Stimulated activated CD8-positive, alpha-beta memory T cell treated with anti-CD3 and anti-CD28 coated beads, Interleukin-12 subunit alpha, Interleukin-12 subunit beta, amount 100 ng/mL, for 1 hour (primary cell): ENCODE data around the gene DCTD.
"Not testable (repeated sequence)": the region's sequence is repeated elsewhere in the genome, so short reads cannot be mapped to it uniquely, and the experiment has no call there.

Experiments used
- DNase-seq: peaks from one replicate; pipeline ENCODE4 v3.0.0-alpha.2; 2020; ENCODE audit warnings: low read depth

The DCTD gene

GRCh38 chr4:182921608-182922007, 4.4 kb upstream of the DCTD start:
- DNase-seq, result no peak

DNA sequence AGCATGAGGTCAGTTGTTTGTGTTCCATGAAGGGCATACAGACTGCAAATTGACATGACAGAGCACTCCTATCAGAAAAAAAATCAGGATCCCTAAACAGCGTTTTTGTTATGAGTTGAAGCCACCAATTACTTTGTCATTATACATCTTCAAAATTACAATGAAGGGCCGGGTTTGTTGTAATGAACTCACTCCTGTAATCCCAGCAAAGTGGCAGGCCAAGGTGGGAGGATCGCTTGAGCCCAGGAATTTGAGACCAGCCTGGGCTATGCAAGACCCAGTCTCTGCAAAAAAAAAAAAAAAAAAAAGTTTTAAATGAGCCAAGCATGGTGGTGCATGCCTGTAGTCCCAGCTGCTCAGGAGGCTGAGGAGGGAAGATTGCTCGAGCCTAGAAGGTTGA, 3.5 kb upstream of the DCTD start:
- DNase-seq, result no peak

- DNase-seq, result no peak
Observed at GRCh38 chr4:182918791-182919302, 1.7 kb upstream of the DCTD start.

DNA sequence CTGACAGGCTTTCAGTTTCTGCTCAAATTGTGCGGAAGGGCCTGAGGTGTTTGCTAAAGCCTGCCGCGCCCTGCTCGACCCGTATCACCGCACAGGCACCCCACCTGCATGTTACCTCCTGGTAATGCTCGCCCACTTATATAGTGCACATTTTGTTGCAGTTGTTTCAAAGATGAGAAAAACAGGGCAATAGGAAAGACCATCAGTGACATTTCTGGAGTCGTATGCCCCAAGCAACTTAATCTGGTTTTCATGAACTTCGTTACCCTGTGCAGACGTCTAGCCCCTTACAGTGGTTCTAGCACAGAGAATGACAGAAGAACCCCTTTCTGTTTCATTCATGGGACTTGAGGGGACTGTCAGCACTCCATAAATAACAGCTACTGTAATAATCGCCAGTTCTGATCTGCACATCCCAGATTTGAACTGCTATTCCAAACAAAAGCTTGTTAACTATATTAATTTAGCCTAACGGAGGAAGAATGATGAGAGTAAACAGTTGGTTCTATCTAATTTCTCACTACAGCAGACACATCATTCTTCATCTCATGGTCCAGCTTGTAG, 940 bp upstream of the DCTD start:
- DNase-seq, result no peak

DNA sequence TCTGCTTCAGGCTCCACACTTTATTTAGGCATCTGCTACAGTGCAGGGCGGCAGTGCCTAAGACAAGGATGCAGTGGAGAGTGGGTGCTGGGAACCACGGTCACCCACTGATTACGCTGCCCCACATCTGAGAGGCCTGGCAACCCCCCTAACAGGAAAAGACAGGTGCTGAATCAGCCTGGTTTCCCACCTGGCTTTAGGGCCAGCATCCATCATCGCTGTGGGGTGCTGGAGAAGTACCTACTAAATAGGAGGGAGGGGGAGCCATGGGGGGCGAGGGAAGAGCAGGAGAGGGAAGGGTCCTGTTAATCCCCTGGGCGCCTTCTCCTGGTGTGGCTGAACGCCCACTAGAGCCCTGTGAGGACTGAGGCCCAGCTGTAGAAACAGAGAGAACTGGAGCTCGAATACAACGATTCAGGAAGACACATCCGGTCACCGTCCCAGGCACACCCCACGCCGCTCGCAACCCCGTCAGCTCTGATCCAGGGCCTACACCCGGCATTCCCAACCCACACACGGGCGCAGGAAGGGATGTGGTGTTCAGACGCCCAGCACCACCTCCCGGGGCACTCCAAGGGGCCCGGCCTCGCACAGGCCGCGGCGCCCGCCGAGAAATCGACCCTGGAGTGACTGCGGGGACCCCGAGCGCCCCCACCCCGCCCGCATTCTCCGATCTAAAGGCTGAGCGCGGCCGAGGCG, 554 bp downstream of the DCTD start:
- no peak for DNase-seq

GRCh38 chr4:182914357-182914756, 2.8 kb downstream of the DCTD start:
- DNase-seq, result no peak

GRCh38 chr4:182913621-182914020, 3.6 kb downstream of the DCTD start:
- DNase-seq, result no peak

DNA sequence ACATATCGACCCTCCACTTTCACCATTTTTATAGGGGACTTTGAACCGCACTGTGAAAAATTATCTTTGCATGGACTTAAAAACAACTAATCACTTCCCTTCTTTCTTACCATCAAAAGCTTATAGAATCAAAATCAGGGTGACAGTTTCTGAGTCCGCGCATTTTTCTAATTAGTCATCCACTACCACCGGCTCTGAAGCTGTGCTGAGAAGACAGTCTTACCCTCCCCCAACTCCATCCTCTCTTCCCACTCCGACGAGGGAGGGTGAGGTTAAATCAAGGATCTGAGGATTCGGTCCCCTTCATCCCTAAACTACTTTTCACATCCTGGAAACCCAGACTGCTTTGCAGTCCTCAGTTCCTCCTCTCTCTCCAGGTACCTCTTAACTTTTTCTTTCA, 4.2 kb downstream of the DCTD start:
- DNase-seq, result no peak

- no peak for DNase-seq
Observed at GRCh38 chr4:182908124-182908523, 9.1 kb downstream of the DCTD start.

- no peak for DNase-seq
Observed at GRCh38 chr4:182907396-182907795, 9.8 kb downstream of the DCTD start.

GRCh38 chr4:182906786-182907185, 10.4 kb downstream of the DCTD start:
- DNase-seq, result no peak

DNA sequence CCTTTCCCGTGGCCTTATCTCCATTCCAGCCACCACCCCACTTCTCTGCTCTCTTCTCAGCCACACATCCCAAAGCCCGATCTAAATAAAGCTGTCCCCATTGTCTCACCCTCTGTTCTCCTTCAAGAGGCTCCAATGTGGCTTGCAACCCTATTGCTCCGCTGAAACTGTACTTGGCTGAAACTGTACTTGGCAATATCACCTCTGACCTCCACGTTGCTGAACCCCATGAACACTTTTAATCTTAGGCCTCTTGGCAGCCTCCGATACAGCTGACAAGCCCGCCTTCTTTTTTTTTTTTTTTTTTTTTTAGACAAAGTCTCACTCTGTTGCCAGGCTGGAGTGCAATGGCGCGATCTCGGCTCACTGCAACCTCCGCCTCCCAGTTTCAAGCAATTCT, 12.1 kb downstream of the DCTD start:
- no peak for DNase-seq

GRCh38 chr4:182904211-182904761, 12.9 kb downstream of the DCTD start:
- no peak for DNase-seq

GRCh38 chr4:182903013-182903412, 14.2 kb downstream of the DCTD start:
- no peak for DNase-seq

DNA sequence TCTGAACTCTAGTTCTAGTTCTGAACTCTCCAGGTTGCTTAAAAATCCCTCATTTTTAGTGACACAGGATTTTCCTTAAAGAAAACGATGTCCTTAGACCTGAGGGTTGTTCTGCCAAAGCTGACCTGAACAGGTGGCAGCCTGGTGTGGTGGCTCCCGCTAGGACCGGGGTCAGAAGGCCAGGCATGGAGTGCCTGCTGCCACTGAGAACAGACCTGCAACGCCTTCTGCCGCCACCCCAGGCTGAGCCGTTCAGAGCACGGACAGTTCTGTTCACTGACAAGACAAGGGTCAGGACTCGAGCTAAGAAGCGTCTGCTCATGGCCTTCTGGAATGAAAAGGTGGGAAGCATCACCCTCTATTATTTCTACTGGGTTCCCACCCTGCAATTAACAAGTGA, 15.8 kb downstream of the DCTD start:
- DNase-seq, result no peak

- not testable (repeated sequence) for DNase-seq
Observed at GRCh38 chr4:182900021-182900420, 17.2 kb downstream of the DCTD start.

GRCh38 chr4:182898479-182898799, 18.7 kb downstream of the DCTD start:
- DNase-seq, result no peak

DNA sequence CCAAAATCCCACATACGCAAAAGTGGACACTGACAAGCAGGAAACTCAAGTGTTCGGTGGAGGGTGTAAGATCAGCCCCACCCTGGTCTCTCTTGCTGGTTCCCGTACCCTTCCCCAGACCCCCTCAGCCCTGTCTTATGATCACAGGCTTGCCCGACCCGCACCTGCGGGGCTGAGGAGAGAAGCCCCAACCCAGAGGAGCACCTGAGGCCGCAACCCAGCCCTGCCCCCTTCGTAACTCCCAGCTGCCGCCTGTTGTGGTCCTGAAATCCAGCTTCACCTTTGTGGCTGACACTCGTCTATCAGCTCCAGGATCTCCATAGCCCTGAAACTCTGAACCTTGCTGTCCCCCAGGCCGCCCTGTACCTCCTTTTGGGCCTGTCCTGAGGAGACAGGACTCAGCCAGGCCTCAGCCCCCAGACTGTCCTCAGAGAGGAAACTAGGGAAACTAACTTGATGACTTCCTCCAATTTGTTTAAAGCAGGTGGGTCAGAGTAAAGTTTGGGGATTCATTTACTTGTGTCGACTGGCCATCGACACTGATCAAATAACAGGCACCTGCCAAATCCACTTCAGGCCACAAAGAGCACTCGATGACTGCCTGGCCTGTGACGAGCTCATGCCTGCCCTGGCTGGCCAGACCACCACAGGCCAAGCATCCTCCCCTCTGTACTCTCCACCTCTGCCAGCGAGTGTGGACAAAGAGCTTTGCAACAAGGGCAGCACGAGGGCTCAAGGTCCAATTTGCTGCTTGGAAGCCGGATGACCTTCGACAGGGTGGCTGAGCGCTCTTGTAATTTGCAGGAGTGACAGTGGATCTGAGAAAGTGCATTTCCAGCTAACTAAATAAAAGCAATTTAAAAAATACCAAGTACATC, 19.3 kb downstream of the DCTD start:
- DNase-seq, result no peak

DNA sequence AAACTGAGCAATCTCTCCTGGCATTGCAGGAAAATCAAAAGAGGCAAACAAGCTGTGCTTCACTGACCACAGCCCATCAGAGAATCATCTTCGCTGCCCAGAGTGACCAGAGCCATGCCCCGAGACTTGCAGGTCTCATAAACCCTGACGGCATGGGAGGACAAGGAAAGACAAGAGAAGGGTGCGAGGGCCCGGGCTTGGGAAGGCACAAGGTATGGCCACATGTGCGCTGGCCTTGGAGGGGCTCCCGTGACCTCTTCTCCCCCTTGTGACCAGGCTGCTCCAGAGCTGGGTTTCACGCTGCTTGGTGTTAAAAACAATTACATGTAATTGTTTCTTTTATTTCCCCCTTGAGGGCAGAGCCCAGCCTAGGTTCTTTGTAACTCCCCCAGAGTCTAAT, 20.8 kb downstream of the DCTD start:
- DNase-seq, result no peak

- no peak for DNase-seq
Observed at GRCh38 chr4:182895791-182896292, 21.3 kb downstream of the DCTD start.

- DNase-seq, result no peak
Observed at GRCh38 chr4:182894681-182895275, 22.4 kb downstream of the DCTD start.

DNA sequence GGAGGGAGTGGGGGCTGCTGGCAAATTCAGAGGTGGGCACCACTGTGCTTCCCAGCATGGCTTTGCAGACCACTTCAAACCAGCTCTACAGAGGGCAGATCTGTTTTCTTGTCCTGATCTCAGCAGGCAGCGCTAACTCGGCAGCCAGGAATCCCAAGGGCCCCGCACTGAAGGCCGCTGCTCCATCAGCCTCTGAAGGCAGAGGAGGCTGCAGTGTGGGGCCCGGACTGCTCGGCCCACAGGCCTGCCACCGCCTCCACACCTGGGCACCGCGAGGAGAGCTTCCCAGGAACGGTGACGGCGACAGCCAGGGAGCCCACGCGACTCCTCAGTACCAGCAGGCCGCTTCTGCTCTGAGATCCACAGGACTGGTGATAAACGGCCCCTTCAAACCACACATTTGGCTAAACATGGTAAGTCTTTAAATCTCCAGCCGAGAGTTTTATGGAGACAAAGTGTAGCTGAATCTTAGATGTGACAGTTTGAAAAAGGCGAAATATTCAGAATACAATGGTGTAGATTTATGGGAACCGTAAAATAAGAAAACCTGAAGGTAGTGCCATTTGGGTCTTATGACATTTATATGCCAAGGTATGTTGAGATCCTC, 23.6 kb downstream of the DCTD start:
- no peak for DNase-seq
